Measurements from ENCODE around the gene PDZD4.

- TF ChIP-seq CTCF (IDR thresholded peaks at IDR 0.05) (no peak), POLR2AphosphoS5 (IDR thresholded peaks at IDR 0.05) (no peak), POLR2A (IDR thresholded peaks at IDR 0.05) (no peak), EP300 (IDR thresholded peaks at IDR 0.05) (no peak)
Observed at GRCh38 chrX:153874366-153875125, 44.2 kb upstream of the PDZD4 start.
